GM21367 (cell line): Measurements from ENCODE around the gene MT1A.

Experiments
- ATAC-seq: cut with Tn5 transposase; IDR thresholded peaks from one replicate; pipeline ENCODE4 v1.9.1; 2021; ENCODE audit not compliant: unreplicated experiment

Gene MT1A

DNA sequence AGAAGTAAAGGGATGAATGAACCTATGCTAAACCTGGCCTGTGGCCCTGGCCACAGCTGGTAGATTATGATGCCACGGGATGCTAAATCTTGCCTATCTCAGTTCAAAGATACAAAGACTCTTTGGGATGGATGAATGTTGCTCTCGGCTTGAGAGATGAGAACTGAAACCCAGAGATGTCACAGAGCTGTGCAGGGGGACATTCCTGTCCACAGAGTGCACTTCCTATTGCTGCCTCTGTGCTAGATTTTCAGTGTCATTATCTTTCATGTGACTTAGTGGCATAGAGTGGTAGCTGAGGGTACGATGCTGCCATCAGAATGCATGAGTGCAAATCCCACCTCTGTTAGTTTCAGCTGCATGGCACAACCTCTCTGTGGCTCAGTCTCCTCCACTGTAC, 8.3 kb upstream of the MT1A start:
- peak; percentile 84 for ATAC-seq

DNA sequence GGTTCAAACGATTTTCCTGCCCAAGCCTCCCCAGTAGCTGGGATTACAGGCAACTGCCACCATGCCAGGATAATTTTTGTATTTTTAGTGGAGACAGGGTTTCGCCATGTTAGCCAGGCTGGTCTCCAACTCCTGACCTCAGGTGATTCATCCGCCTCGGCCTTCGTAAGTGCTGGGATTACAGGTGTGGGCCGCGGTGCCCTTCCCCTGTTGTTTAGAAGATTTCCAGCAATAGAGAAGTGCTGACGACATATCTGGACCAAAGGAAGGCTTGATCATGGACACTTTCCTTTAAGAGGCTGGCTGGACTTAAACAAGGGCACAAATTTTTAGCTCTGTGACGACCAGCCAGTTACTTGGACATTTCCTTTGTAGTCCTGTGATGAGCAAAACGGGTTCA, 7.3 kb upstream of the MT1A start:
- ATAC-seq: no peak

DNA sequence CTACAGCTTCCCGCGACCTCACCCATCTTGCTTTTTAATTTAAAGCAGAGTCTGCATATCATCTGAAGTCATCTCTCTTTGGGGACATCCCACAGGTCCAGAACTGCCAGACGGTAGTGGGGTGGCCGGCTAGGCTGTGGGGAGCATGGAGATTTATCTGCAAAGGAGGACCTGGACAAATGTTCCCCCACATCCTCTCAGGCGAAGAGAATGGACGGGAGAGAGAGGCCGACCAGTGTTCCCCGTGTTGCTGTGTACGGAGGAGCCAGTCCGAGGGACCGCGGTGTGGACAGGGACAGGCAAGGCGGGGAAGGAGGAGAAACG, 6.7 kb upstream of the MT1A start:
- ATAC-seq: no peak

DNA sequence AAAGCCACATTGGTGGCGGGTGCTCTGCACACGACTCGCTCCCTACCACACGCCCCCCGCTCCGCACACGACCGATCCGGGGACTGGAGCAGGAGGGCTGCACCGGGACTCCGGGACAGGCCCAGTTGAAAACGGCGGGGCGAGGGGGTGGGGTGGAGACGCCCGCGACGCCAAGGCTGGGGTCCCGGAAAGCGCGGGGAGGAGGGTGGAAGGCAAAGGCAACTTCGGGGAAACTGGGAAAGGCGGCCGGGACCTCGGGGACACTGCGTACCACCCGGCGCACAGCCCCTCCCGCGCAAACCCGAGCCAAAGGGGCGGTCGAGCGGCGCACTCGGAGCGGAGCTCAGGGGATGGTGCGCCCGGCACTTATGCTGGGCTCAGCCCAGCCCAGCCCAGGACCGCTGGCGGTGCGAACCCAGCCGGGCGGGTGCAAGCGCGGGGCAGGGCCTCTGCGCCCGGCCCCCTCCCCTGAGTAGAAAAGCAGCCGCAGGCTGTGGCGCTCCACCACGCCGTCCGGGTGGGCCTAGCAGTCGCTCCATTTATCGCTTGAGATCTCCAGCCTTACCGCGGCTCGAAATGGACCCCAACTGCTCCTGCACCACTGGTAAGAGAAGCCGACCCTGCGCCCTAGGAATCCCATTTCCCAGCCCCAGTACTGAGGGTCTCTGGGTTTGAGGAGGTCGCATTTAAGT, 6.2 kb upstream of the MT1A start, which contains the start of gene MT1M:
MT1M (plus strand) TSS at position 504 of the 692 bp plus-strand sequence; CDS start at position 577, 73 bp downstream.
- ATAC-seq: no peak

DNA sequence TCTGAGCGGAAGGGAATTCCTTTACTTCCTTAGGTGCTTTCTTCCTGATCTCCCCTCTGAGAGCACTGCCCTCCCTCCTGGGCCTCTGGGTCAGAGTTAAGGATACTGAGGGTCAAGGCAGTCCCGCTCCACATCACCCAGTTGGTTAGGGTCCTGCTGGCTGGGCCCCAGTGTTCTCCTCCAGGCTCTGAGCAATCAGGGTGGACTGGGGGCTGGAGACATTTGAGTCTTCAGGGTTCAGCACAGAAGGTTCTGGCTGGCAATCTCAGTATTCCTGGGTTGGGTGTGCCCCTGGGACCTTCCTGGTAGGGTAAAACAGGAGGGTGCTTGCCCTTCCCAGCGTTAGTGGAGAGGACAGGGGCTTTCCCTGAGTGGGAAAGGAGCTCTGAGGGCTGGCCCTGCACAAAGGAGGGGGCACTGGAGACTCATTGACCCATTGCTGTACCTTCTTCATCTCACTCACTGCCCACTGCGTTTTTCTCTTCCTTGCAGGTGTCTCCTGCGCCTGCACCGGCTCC, 5.6 kb upstream of the MT1A start:
- ATAC-seq: no peak

DNA sequence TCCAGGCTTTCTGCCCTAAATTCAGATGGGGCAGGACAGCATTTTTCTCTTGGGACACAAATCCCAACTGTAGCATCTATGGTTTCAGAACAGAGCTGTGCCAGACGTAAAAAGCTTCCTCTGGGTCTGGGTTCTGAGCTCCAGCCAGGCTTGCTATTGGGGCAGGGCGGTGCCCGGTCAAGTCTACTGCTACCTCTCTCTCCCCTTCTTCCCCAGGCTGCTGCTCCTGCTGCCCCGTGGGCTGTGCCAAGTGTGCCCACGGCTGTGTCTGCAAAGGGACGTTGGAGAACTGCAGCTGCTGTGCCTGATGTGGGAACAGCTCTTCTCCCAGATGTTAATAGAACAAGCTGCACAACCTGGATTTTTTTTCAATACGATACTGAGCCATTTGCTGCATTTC, 4.9 kb upstream of the MT1A start:
- ATAC-seq: no peak

DNA sequence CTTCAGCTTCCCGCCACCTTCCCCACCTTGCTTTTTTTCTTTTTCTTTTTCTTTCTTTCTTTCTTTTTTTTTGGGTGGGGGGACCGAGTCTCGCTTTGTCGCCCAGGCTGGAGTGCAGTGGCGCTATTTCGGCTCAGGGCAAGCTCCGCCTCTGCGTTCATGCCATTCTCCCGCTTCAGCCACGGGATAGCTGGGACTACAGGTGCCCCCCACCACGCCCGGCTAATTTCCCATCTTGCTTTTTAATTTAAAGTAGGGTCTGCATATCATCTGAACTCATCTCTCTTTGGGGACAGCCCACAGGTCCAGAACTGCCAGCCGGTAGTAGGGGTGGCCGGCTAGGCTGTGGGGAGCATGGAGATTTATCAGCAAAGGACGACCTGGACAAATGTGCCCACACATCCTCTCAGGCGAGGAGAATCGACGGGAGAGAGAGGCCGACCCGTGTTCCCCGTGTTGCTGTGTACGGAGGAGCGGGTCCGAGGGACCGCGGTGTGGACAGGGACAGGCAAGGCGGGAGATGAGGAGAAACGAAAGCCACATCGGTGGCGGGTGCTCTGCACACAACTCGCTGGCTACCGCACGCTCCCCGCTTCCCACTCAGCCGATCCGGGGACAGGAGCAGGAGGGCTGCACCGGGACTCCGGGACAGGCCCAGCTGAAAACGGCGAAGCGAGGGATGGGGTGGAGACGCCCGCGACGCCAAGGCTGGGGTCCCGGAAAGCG, 3.6 kb upstream of the MT1A start:
- ATAC-seq: no peak

DNA sequence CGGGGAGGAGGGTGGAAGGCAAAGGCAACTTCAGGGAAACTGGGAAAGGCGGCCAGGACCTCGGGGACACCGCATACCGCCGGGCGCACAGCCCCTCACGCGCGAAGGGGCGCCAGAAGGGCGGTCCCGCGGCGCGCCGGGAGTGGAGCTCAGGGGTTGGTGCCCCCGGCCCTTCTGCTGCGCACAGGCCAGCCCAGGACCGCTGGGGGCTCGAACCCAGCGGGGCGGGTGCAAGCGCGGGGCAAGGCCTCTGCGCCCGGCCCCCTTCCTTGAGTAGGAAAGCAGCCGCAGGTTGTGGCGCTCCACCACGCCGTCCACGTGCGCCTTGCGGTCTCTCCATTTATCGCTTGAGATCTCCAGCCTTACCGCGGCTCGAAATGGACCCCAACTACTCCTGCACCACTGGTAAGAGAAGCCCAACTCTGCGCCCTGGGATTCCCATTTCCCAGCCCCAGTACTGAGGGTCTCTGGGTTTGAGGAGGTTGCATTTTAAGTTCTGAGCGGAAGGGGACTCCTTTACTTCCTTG, 3.0 kb upstream of the MT1A start:
- no peak for ATAC-seq

DNA sequence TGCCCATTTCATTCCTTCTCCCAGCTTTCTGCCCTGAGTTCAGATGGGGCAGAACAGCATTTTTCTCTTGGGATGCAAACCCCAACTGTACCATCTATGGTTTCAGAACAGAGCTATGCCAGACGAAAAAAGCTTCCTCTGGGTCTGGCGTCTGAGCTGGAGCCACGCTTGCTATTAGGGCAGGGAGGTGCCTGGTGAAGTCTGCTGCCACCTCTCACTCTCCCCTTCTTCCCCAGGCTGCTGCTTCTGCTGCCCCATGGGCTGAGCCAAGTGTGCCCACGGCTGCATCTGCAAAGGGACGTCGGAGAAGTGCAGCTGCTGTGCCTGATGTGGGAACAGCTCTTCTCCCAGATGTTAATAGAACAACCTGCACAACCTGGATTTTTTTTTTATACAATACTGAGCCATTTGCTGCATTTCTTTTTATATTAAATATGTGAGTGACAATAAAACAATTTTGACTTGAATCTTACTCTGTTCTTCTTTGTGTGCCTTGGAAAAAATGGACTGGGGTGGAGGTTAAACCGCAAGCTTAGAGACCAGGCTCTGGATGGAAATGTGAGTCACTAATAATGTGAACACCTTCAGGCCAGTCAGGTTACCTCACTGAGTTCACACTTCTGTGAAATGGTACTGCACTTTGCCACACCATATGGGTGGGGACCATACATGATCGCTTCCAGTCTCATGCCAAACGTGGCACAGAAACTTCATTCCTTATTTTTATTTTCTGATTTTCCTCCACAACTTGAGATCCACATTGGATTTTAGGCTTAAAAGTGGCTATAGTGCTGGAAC, 1.7 kb upstream of the MT1A start:
- no peak for ATAC-seq

DNA sequence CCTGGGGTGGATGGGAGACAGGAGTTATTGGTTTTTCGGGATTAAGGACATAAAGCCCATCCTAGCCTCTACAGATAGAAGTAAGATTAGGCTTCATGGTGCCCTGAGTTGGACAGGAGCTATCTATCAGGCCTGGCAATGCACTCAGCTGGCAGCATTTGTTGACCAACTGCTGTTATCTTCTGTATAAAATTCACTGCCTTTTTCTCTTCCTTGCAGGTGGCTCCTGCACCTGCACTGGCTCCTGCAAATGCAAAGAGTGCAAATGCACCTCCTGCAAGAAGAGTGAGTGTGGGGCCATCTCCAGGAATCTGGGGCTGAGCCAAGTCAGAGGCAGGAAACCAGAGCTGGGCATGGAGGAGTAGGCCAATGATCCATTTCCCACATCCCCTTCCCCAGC, 579 bp downstream of the MT1A start:
- ATAC-seq: no peak

DNA sequence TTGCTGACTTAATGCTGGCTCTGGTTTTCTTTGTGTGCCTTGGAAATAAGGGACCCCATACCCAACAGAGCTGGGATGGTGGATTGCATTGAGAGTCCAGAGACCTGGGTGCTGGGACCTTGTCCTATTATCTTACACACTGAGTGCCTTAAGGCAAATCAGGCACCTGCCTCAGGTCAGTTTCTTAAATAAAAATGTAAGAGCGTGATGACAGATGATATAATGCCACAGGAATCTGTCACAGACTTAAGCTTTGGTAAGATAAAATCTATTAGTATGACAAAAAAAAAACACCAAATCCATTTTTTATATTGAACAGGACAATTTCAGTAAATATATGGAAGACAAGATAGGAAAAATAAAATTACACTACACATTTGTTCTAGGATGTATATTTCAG, 1.6 kb downstream of the MT1A start:
- no peak for ATAC-seq

DNA sequence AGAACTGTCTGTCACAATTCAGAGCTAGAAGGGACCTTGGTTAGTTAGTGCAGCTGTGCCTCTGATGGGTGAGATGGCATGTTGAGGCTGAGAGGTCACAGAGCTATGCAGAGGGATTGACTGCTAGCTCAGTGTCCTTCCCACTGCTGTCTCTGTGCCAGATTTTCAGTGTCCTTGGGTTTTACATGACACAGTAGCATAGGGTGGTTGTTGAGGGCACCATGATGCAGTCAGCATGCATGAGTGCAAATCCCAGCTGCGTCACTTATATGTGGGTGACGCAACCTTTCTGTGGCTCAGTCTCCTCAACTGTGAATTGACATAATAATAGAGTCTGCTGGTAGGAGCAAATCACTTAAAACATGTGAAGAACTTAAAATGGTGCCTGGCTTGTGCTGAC, 2.7 kb downstream of the MT1A start:
- no peak for ATAC-seq

DNA sequence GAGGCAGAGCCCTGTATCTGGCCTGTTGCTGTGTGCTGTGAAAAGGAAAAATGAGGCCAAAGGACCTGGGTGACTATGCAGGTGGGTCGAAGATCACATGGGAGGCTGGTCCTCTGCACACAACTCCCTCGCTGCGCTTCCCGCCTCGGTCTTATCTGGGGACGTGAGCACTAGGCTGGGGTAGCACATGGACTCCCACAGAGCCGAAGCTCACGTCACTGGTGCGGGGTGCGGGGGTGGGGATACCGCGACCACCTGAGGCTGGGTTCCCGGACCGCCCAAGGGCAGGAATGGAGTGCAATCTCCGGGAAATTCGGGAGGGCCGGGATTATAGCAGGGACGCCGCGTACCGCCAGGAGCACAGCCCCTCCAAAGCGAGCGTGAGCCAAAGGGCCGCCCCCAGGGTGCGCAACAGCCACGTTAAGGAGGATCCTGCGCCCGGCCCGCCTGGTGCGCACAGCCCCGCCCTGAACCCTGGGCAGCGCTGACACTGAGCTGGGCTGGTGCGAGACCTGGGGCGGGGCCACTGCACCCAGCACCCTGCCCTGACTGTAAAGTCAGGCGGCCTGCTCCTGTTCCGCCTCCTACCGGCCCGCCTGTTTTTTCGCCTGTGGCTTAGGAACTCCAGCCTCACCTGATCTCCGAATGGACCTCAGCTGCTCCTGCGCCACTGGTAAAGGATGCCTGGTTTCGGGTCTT, 4.8 kb downstream of the MT1A start:
- peak; percentile 75 for ATAC-seq

DNA sequence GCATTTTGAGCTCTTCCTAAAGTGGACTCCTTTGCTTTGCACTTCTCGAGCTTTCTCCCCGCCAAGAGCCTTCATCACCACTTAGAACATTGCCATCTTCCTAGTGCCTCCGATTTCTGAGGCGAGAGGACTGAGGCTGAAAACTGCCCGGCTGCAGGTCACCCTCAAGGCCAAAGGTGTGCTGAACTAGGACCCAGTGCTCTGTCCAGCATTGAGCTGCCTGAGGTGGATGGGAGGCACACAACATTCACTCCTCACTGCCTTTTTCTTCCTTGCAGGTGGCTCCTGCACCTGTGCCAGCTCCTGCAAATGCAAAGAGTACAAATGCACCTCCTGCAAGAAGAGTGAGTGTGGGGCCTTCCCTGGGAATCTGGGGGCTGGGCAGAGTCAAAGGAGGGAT, 5.4 kb downstream of the MT1A start:
- ATAC-seq: no peak

DNA sequence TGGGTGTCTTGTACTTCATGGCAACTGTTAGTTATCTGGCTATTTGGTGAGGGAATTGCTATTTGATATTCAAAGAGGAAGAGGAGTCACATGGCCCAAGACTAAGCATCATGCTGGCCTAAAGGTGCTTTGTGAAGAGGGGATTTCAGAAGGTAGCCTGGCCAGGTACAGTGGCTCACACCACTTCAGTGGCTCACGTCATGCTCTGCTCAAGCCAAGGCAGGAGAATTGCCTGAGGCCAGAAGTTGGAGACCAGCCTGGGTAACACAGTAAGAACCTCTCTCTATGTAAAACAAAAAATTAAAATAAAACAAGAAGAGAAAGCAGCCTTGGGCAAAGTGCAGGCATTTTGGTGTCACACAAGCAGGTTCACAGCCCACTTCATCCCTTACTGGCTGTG, 6.8 kb downstream of the MT1A start:
- ATAC-seq: no peak

DNA sequence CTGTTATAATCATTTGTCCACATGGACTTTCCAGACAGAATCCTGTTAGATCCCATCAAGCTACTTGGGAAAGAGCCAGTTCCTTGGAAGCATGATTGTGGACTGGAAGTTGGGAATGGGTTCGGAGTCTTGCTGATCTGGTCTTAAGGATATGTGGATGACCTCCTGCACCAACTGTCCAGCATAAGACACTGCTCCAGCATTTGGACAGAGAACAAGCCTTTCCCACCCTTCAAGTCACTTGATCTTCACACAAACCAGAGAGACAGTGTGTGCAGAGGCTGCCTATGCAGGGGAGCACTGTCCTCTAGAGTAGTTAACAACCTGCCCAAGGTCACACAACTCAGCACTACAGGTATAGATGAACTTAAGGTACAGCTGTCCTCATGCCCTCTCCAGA, 7.4 kb downstream of the MT1A start:
- ATAC-seq: no peak

DNA sequence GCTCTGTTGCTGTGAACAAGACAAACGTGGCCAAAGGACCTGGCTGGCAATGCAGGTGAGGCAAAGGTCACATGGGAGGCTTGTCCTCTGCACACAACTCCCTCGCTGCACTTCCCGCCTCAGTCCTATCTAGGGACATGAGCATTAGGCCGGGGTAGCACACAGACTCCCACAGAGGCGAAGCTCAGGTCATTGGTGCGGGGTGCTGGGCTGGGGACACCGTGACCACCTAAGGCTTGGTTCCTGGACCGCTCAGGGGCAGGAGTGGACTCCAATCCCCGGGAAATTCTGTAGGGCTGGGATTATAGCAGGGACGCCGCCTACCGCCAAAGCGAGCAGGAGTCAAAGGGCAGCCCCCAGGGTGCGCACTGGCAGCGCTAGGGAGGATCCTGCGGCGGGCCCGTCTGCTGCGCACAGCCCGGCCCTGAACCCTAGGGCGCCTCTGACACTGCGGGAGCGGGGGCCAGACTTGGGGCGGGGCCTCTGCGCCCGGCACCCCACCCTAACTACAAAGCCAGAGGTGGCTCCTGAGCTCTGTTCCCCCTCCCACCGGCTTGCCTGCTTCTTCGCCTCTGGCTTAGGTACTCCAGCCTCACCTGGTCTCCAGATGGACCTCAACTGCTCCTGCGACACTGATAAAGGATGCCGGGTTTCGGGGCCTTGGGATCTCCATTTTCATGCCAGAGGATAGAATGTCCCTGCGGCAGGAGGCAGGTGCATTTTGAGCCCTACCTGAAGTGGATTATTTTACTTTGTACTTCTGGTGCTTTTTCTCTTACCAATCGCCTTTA, 9.4 kb downstream of the MT1A start:
- no peak for ATAC-seq

DNA sequence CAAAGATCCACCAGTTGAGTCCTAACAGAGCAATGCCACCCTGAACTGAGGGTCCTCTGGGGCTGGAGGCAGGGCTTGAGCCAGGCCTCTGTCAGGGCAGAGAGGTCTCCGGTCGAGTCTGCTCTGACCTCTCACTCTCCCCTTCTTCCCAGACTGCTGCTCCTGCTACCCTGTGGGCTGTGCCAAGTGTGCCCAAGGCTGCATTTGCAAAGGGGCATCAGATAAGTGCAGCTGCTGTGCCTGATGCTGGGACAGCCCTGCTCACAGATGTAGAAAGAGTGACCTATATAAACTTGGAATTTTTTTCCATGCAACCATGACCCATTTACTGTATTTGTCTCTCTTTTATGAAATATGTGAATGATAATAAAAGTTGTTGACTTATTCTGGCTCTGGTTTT, 10.8 kb downstream of the MT1A start:
- no peak for ATAC-seq

DNA sequence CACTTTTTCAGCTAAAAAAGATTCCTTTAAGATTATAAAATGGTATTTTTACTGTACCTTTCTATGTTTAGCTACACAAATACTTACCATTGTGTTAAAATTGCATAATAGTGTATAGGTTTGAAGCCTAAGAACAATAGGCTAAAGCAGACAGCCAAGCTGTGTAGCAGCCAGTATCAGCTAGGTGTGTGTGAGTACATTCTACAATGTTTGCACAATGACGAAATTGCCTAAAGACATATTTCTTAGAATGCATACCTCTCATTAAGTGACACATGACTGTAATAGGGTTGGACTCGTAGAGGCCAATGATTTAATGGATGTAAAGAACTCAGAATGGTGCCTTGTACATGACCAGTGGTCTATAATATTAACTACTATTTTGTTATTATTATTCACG, 11.4 kb downstream of the MT1A start:
- ATAC-seq: no peak

DNA sequence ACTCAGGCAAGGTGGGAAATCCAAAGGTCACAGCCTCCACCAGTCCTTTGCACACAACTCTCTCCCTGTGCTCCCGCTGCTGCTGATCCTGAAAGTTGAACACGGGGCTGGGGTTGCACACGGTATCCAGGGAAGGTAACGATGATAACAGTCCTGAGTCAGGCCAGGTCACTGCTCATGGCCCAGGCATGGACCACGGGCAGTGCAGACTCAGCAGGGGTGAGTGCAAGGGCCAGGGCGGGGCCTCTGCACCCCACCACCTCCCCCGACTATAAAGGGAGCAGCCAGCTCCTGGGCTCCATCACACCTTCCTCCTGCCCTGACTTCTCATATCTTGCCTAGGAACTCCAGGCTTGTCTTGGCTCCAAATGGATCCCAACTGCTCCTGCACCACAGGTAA, 13.1 kb downstream of the MT1A start, which contains the start of gene MT1B:
MT1B (plus strand) TSS at position 301 of the 400 bp plus-strand sequence; CDS start at position 369, 68 bp downstream.
- no peak for ATAC-seq
